Measurements from ENCODE around the gene ENC1.

ENC1 gene

DNA sequence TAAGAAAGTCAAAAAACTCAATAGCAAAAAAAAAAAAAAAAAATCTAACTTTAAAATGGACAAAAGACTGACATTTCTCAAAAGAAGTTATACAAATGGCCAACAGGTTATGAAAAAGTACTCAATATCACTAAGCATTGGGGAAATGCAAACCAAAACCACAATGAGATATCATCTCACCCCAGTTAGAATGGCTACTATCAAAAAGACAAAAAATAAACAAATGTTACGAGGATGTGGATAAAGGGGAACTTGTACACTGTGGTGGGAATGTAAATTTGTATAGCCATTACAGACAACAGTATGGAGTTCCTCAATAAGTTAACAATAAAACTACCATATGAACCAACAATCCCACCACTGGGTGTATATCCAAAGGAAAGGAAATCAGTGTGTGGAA is 37.2 kb downstream of the ENC1 start:
- no peak for DNase-seq

DNA sequence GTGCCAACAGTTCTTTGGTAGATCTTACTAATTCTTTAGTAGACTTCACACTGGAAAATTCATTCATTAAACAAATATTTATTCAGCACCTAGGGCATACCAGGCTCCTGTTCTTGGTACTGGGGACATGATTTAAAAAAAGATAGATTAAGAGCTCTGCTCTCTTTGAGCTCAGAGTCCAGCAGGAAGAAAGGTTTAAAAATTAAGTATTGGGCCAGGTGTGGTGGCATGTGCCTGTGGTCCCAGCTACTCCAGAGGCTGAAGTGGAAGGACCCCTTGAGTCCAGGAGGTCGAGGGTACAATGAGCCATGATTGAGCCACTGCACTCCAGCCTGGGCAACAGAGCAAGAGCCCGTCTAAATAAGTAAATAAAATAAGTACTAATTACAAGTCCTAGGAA is 41.4 kb downstream of the ENC1 start:
- no peak for DNase-seq

GRCh38 chr5:74598731-74599130 is 41.8 kb downstream of the ENC1 start:
- no peak for DNase-seq

DNA sequence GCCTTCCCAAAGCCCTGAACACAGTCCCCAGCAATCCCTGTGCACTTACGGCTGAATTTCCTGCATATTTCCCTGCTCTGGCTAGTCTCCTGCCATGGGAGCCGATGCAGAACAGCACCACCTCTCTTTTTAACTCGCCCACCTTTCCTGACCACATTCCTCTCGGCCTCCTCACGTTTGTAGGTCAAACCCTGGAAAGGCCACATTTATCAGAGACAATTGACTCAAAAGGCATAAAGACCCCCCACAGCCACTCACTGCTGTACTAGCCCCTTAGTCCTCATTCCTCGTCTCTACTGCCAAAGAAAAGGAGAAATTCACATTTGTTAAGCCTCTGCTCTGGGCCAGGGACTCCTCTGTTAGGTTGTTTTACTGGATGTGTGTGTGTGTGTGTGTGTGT is 43.6 kb downstream of the ENC1 start:
- DNase-seq = no peak

GRCh38 chr5:74595143-74595925 is 45.2 kb downstream of the ENC1 start:
- no peak for DNase-seq

DNA sequence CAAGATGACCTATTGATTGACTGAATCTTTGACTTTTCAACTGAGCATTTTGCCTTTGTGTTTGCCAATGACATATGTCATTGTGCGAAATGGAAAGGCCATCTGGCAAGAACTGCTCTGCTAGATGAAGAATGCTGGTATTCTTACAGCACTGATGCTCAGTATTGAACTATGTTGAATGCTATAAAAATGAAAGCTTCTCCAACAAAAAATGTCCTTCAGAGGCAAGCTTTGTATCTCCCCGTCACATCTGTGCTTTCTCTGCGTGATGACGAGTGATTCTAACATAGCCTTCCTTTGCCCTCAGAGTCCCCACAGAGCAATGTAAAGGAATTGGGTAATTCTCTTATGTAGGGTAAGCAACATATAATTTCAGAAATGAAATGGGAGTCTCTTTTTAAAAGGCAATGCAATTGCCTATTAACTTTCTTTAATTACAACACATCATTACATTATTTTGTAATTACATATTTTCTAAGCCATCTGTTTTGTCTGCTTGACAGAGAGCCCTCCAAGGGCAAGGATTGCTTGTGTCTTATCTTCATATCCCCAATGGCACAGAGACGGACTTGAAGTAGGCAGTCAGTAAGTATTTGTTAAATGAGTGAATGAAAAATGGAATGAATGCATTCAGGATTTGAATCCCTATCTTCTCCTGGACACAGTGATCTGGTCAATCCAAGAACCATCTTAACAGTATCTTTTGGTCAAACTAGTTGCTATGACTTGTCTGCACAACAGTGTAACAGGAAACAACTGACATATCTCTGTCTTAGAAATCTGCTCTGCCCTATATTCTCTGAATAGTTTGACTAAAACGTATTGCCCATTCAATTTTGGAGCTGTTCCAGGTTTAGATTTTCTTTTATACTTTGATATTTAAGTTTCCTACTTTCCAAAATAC is 46.1 kb downstream of the ENC1 start:
- no peak for DNase-seq

- DNase-seq = no peak
Observed at GRCh38 chr5:74589204-74590056, 51.1 kb downstream of the ENC1 start.

DNA sequence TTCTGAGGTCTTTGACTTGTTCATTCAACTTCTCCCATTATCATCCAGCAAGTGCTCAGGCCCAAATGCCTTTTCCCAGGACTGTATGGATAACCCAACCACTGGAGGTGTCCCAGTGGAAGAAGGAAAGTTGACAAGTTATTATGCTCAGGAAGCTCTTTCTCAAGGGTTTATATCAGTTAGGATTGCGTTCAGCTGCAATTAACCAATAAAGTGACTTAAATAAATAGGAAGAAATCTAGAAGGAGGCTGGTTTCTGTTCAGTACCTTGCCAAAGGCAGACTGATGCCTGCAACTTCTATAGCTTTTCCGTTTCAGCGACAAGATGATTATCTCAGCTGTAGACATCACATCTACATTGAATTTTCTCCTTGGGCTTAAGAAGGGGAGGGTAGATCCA is 52.1 kb downstream of the ENC1 start:
- no peak for DNase-seq

DNA sequence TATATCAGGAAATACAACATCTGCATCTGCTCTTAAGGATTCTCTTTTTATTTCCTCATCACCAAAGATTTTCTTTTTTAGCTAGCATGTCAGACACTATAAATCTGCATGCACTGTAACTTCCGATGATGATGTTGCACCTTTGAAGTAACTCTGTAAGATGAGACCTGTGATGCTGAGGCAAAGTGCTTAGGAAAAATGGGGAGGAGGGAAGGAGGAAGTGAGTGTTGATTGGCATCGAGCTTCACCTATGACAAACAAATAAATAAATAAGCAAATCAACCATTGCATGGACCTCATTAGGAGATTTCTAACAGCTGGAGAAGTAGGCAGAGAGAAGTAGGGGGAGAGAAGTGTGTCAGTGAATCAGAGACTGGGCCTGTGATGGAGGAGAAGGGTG is 52.6 kb downstream of the ENC1 start:
- no peak for DNase-seq

GRCh38 chr5:74587300-74587699 is 53.2 kb downstream of the ENC1 start:
- no peak for DNase-seq

- no peak for DNase-seq
Observed at GRCh38 chr5:74586856-74587255, 53.7 kb downstream of the ENC1 start.

- no peak for DNase-seq
Observed at GRCh38 chr5:74582853-74583252, 57.7 kb downstream of the ENC1 start.

DNA sequence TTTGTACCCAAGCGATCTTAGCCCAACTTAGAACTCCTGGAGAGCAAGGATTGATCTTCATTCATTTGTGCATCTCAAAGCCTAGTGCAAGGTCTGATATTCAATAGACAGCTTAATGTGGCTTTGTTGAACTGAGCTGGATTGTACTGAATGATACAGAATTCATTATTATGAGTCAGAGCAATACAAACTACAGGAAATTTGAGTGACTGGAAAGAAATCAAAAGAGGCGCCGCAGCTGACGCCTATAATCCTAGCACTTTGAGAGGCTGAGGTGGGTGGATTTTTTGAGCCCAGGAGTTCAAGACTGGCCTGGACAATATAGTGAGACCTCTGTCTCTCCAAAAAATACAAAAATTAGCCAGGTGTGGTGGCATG is 58.6 kb downstream of the ENC1 start:
- DNase-seq = no peak

DNA sequence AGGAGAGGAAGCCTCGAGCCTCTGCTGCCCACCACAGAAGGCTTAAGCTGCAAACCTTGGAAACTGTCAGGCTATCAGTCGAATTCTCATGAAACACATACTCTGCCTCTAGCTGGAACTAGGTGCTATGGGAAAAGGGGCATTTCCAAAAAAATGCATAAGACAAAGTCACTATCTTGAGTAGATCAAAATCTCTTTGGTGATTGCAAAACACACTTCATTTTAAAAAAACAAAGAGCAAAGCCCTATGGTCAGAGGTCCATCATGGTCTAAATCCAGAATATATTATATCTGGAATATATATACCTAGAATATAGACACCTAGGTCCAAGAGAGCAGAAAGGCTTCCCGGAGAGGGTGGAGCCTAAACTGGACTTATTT is 59.8 kb downstream of the ENC1 start:
- no peak for DNase-seq

GRCh38 chr5:74579215-74579614 is 61.3 kb downstream of the ENC1 start:
- DNase-seq = peak; percentile 59

- no peak for DNase-seq
Observed at GRCh38 chr5:74578356-74579044, 62.0 kb downstream of the ENC1 start.
